ENCODE measurements around the gene SLC38A9.

DNA sequence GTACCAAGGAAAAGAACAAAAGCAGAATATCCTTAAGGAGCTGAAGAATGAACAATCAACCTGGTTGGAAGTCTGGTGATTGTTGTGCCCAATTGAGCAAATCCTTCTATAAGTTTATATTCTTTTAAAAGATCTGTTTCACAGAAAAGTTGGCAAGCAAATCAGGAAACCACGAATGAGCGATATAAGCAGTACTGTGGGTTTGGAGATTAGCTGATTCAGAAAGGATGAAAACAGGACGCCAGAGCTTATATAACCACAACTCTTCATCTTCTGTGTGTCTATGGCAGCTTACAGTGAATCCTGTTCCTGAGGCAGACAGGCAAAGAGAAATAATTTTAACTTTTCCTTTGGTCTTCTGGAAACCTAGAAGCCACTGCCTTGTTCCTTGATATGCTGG is 61.7 kb downstream of the SLC38A9 start:
- TF ChIP-seq CTCF (IDR thresholded peaks at IDR 0.05): no peak
- TF ChIP-seq POLR2A (IDR thresholded peaks at IDR 0.05; ENCODE audit: low read length): no peak
- TF ChIP-seq REST (IDR thresholded peaks at IDR 0.05): no peak
- no peak for TF ChIP-seq TP53 (CRISPR knock-in tag; IDR thresholded peaks at IDR 0.05)

Data from A549 (cell line).